GM12878 (cell line): ENCODE results near the gene WWOX. TPM values are rescaled to one million over a fixed set of nuclear protein-coding genes. Genes with fewer than 3 reads are reported as not detected.

Source experiments
- ATAC-seq: fragments of 200-7000 bp; cut with Tn5 transposase; 3 replicates; pipeline ENCODE4 v1.9.1; 2020; ENCODE audit warnings: mild to moderate bottlenecking, moderate library complexity
- BruUV-seq: library from RNA; stranded (reverse); fragments of 400-500 nt; replicated peaks from 2 replicates; lab custom pipeline; 2021; lab: Mats Ljungman, UMichigan
- CTCF ChIA-PET: fragments of 300-600 bp; sonication (Branson Sonifier 250); formaldehyde crosslinking; extraction: SDS; loops from one replicate; lab custom pipeline; 2021; ENCODE audit warnings: inconsistent platforms; lab: Yijun Ruan, JAX
- POLR2A ChIA-PET: fragments of 350-600 bp; formaldehyde crosslinking; extraction: SDS; loops from one replicate; lab custom pipeline; 2021; ENCODE audit warnings: inconsistent platforms; lab: Charles Lee
- RAD21 ChIA-PET: fragments of 300-600 bp; sonication (Branson Sonifier 250); formaldehyde crosslinking; loops from one replicate; lab custom pipeline; 2023; ENCODE audit warnings: antibody characterized with exemption; ENCODE audit not compliant: unreplicated experiment; lab: Charles Lee
- SMC1A ChIA-PET: fragments of 300-600 bp; sonication (Branson Sonifier 250); formaldehyde crosslinking; loops from one replicate; lab custom pipeline; 2023; ENCODE audit not compliant: unreplicated experiment, uncharacterized antibody; lab: Charles Lee
- DNase-seq: peaks from one replicate; pipeline ENCODE4 v3.0.0-alpha.2; 2011; ENCODE audit warnings: low read depth, low spot score
- FAIRE-seq: peaks from 3 replicates; lab custom pipeline; 2011; peaks lifted over from hg19 to GRCh38; lab: Jason Lieb, UNC
- H2AFZ ChIP-seq: 2 replicates; pipeline ENCODE4 v1.6.0; 2011; ENCODE audit warnings: low read depth, low read length, control low read depth; ENCODE audit not compliant: control insufficient read depth
- H3K27ac ChIP-seq: 2 replicates; pipeline ENCODE4 v1.5.1; 2011; ENCODE audit warnings: control low read depth; ENCODE audit not compliant: control insufficient read depth, insufficient read depth
- H3K27me3 ChIP-seq, 2 experiments: replicated peaks in 1 of 2; 2 replicates each; pipeline versions ENCODE4 v1.6.0 to v1.6.1; 2011; ENCODE audit warnings: low read length in 1 of 2; ENCODE audit not compliant: control insufficient read depth in 2 of 2, insufficient read depth in 2 of 2
- H3K36me3 ChIP-seq, 2 experiments: 2 replicates each; pipeline ENCODE4 v1.5.1; 2011; ENCODE audit warnings: low read length in 1 of 2; ENCODE audit not compliant: control insufficient read depth in 2 of 2, insufficient read depth in 2 of 2
- H3K4me1 ChIP-seq: 2 replicates; pipeline ENCODE4 v1.6.1; 2011; ENCODE audit warnings: mild to moderate bottlenecking, low read length, moderate library complexity, mixed read lengths; ENCODE audit not compliant: control insufficient read depth, insufficient read depth
- H3K4me2 ChIP-seq: 2 replicates; pipeline ENCODE4 v1.6.0; 2011; ENCODE audit warnings: control low read depth; ENCODE audit not compliant: control insufficient read depth, insufficient read depth
- H3K4me3 ChIP-seq: fragments of 200-600 bp; sonication (generic); 2 replicates; pipeline ENCODE4 v1.5.1; 2016
- H3K79me2 ChIP-seq: 2 replicates; pipeline ENCODE4 v1.6.0; 2011; ENCODE audit warnings: low read length; ENCODE audit not compliant: control insufficient read depth, insufficient read depth
- H3K9ac ChIP-seq: 2 replicates; pipeline ENCODE4 v1.8.0; 2011; ENCODE audit warnings: low read length, control low read depth, mixed read lengths; ENCODE audit not compliant: control insufficient read depth, insufficient read depth
- H3K9me3 ChIP-seq: replicated peaks from 3 replicates; pipeline ENCODE4 v1.5.1; 2011; ENCODE audit warnings: mild to moderate bottlenecking, low read length; ENCODE audit not compliant: control insufficient read depth, insufficient read depth
- H4K20me1 ChIP-seq: 2 replicates; pipeline ENCODE4 v1.6.0; 2011; ENCODE audit not compliant: control insufficient read depth, insufficient read depth
- CBX5 ChIP-seq: sonication (generic); IDR thresholded peaks from 2 replicates; pipeline ENCODE4 v1.6.1; 2016; ENCODE audit warnings: low read depth, moderate library complexity, mild to moderate bottlenecking, inconsistent platforms
- CHD2 ChIP-seq: IDR thresholded peaks from 2 replicates; pipeline ENCODE4 v1.6.1; 2011; ENCODE audit warnings: low read depth, low read length, improper control_type of control experiment, borderline replicate concordance
- ESRRA ChIP-seq: IDR thresholded peaks from 2 replicates; pipeline ENCODE4 v1.6.1; 2012; ENCODE audit warnings: mild to moderate bottlenecking, low read length, improper control_type of control experiment
- KLF5 ChIP-seq: fragments of 450-650 bp; IDR thresholded peaks from 2 replicates; pipeline ENCODE4 v1.6.1; 2014; ENCODE audit warnings: mild to moderate bottlenecking; ENCODE audit not compliant: partially characterized antibody
- NFYB ChIP-seq: IDR thresholded peaks from 2 replicates; pipeline ENCODE4 v1.6.1; 2011; ENCODE audit warnings: low read depth, mild to moderate bottlenecking, low read length, improper control_type of control experiment, moderate library complexity; ENCODE audit not compliant: insufficient read depth
- NR2F1 ChIP-seq: fragments of 450-650 bp; conservative IDR thresholded peaks from 2 replicates; pipeline ENCODE4 v1.6.1; 2017; ENCODE audit warnings: mild to moderate bottlenecking
- SKIL ChIP-seq: fragments of 450-650 bp; IDR thresholded peaks from 2 replicates; pipeline ENCODE4 v1.6.1; 2017; ENCODE audit warnings: mild to moderate bottlenecking, low read depth, inconsistent platforms; ENCODE audit not compliant: poor library complexity, severe bottlenecking
- SP1 ChIP-seq: IDR thresholded peaks from one replicate; pipeline ENCODE4 v1.6.1; 2011; ENCODE audit warnings: low read depth, low read length
- SPI1 ChIP-seq: IDR thresholded peaks from 2 replicates; pipeline ENCODE4 v1.6.1; 2011; ENCODE audit warnings: low read depth, mild to moderate bottlenecking, low read length, moderate library complexity, borderline replicate concordance; ENCODE audit not compliant: insufficient read depth
- SREBF1 ChIP-seq: IDR thresholded peaks from 2 replicates; pipeline ENCODE4 v1.6.1; 2012; ENCODE audit warnings: mild to moderate bottlenecking, low read length
- ZBTB4 ChIP-seq: fragments of 450-650 bp; formaldehyde crosslinking; IDR thresholded peaks from 2 replicates; pipeline ENCODE4 v1.4.0; 2022; ENCODE audit warnings: mild to moderate bottlenecking, moderate library complexity
- WGBS: methylation state at CpG from one replicate; pipeline ENCODE4 v1.1.6; 2016; ENCODE audit warnings: low lambda C conversion rate; ENCODE audit not compliant: insufficient replicate concordance, insufficient coverage; ENCODE audit errors: missing lambda C conversion rate; 5-methylcytosine and 5-hydroxymethylcytosine counted together
- in situ Hi-C: fragments of 300-500 bp; cut with MboI; formaldehyde crosslinking; loops from 9 replicates; pipeline ENCODE4 v1.14.3; 2018; ENCODE audit warnings: mixed read lengths
- intact Hi-C: fragments of 100-400 bp; cut with micrococcal nuclease; formaldehyde crosslinking; loops from one replicate; pipeline ENCODE4 v1.14.2; 2022; ENCODE audit not compliant: unreplicated experiment
- polyA plus RNA-seq, 11 experiments: library from polyadenylated mRNA; depleted of rRNA in 4 of 11; unstranded in 6 of 11; stranded (reverse) in 5 of 11; fragments of >200 nt; fragmentation: Nextera tagmentation in 4 of 11; fragmentation: Illumina TruSeq in 1 of 11; extraction: Ambion mirVana in 4 of 11; extraction: Trizol in 1 of 11; gene quantifications; 1 replicate in 1 of 11; 2 replicates in 10 of 11; pipeline versions ENCODE4 v1.2.1 to v1.2.3, GENCODE V29; 2011 to 2016; ENCODE audit warnings: inconsistent platforms in 2 of 11, missing spikeins in 2 of 11, low read depth in 1 of 11
- total RNA-seq, 4 experiments: library from RNA; depleted of rRNA in 3 of 4; stranded (reverse); fragments of >200 nt in 3 of 4; fragmentation: Illumina TruSeq in 1 of 4; extraction: Trizol in 1 of 4; gene quantifications; 2 replicates each; pipeline versions ENCODE4 v1.2.1 to v1.2.3, GENCODE V29; 2013 to 2021
- TF ChIP-seq, protein P1 (sequence below): fragments of 450-650 bp; IDR thresholded peaks from 2 replicates; pipeline ENCODE4 v1.6.1; 2017; ENCODE audit warnings: mild to moderate bottlenecking
- TF ChIP-seq, protein P2 (sequence below): fragments of 450-650 bp; IDR thresholded peaks from 2 replicates; pipeline ENCODE4 v1.6.1; 2018; ENCODE audit warnings: mild to moderate bottlenecking, low read depth, moderate library complexity; ENCODE audit not compliant: partially characterized antibody

Gene WWOX
- total and polyA plus RNA-seq, 10 of the 15 experiments (the other 5 are each of a cell fraction or from before 2014, with no cell fraction given) = 2.8 to 24.4 (median 17.8) TPM

- no peak for TF ChIP-seq ZBTB4
- TF ChIP-seq, all 136 proteins: peak for 0
Observed at GRCh38 chr16:78445818-78446217, 346.4 kb downstream of the WWOX start (continued).

GRCh38 chr16:78446486-78446885, 347.0 kb downstream of the WWOX start:
- Histone ChIP-seq H3K4me1 (no peaks in the 10 kb centered on the region), H2AFZ (no peak overlapping the region), H3K79me2 (no peaks in the 10 kb centered on the region), H3K4me3 (no peak overlapping the region), H3K9ac (no peak overlapping the region), H3K9me3 (no peaks in the 10 kb centered on the region), H3K36me3 (no peaks in the 10 kb centered on the region), H3K4me2 (no peak overlapping the region), H3K27ac (no peak overlapping the region), H4K20me1 (no peaks in the 10 kb centered on the region), H3K27me3 (no peaks in the 10 kb centered on the region)
- ChIA-PET CTCF (no interaction called here), RAD21 (no interaction called here), SMC1A (no interaction called here), POLR2A (no interaction called here)
- BruUV-seq = no TSS peak
- 61% methylated on average over 4 of the region's 5 CpGs for WGBS
- DNase-seq = no peak
- in situ Hi-C loops (no loop called here), intact Hi-C loops (no loop called here)
- no peak for FAIRE-seq
- no peak for ATAC-seq
- TF ChIP-seq CHD2 = no peak
- TF ChIP-seq SP1 = no peak
- TF ChIP-seq SPI1 = no peak
- TF ChIP-seq NR2F1 = no peak
- TF ChIP-seq KLF5 = no peak
- no peak for TF ChIP-seq CBX5
- TF ChIP-seq NFYB = no peak
- TF ChIP-seq, protein P1, sequence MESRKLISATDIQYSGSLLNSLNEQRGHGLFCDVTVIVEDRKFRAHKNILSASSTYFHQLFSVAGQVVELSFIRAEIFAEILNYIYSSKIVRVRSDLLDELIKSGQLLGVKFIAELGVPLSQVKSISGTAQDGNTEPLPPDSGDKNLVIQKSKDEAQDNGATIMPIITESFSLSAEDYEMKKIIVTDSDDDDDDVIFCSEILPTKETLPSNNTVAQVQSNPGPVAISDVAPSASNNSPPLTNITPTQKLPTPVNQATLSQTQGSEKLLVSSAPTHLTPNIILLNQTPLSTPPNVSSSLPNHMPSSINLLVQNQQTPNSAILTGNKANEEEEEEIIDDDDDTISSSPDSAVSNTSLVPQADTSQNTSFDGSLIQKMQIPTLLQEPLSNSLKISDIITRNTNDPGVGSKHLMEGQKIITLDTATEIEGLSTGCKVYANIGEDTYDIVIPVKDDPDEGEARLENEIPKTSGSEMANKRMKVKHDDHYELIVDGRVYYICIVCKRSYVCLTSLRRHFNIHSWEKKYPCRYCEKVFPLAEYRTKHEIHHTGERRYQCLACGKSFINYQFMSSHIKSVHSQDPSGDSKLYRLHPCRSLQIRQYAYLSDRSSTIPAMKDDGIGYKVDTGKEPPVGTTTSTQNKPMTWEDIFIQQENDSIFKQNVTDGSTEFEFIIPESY = no peak
- TF ChIP-seq, protein P2, sequence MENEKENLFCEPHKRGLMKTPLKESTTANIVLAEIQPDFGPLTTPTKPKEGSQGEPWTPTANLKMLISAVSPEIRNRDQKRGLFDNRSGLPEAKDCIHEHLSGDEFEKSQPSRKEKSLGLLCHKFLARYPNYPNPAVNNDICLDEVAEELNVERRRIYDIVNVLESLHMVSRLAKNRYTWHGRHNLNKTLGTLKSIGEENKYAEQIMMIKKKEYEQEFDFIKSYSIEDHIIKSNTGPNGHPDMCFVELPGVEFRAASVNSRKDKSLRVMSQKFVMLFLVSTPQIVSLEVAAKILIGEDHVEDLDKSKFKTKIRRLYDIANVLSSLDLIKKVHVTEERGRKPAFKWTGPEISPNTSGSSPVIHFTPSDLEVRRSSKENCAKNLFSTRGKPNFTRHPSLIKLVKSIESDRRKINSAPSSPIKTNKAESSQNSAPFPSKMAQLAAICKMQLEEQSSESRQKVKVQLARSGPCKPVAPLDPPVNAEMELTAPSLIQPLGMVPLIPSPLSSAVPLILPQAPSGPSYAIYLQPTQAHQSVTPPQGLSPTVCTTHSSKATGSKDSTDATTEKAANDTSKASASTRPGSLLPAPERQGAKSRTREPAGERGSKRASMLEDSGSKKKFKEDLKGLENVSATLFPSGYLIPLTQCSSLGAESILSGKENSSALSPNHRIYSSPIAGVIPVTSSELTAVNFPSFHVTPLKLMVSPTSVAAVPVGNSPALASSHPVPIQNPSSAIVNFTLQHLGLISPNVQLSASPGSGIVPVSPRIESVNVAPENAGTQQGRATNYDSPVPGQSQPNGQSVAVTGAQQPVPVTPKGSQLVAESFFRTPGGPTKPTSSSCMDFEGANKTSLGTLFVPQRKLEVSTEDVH = no peak
- no peak for TF ChIP-seq ESRRA
- no peak for TF ChIP-seq SKIL
- no peak for TF ChIP-seq SREBF1
